ES-I3 (cell line): ENCODE measurements around the gene KIF4A.

ENCODE experiments used
- H3K36me3 ChIP-seq: 2 replicates; pipeline ENCODE4 v1.6.1; 2013; ENCODE audit warnings: mild to moderate bottlenecking, low read length, control low read depth, moderate library complexity; ENCODE audit not compliant: insufficient read depth
- H3K4me1 ChIP-seq: 2 replicates; pipeline ENCODE4 v1.6.1; 2013; ENCODE audit warnings: mild to moderate bottlenecking, control low read depth, low read length; ENCODE audit not compliant: insufficient read depth
- H3K9ac ChIP-seq: 2 replicates; pipeline ENCODE4 v1.6.1; 2013; ENCODE audit warnings: low read depth, mild to moderate bottlenecking, low read length, moderate library complexity
- H3K9me3 ChIP-seq: 2 replicates; pipeline ENCODE4 v1.6.1; 2013; ENCODE audit warnings: mild to moderate bottlenecking, low read length, moderate library complexity; ENCODE audit not compliant: control insufficient read depth, insufficient read depth

KIF4A gene

DNA sequence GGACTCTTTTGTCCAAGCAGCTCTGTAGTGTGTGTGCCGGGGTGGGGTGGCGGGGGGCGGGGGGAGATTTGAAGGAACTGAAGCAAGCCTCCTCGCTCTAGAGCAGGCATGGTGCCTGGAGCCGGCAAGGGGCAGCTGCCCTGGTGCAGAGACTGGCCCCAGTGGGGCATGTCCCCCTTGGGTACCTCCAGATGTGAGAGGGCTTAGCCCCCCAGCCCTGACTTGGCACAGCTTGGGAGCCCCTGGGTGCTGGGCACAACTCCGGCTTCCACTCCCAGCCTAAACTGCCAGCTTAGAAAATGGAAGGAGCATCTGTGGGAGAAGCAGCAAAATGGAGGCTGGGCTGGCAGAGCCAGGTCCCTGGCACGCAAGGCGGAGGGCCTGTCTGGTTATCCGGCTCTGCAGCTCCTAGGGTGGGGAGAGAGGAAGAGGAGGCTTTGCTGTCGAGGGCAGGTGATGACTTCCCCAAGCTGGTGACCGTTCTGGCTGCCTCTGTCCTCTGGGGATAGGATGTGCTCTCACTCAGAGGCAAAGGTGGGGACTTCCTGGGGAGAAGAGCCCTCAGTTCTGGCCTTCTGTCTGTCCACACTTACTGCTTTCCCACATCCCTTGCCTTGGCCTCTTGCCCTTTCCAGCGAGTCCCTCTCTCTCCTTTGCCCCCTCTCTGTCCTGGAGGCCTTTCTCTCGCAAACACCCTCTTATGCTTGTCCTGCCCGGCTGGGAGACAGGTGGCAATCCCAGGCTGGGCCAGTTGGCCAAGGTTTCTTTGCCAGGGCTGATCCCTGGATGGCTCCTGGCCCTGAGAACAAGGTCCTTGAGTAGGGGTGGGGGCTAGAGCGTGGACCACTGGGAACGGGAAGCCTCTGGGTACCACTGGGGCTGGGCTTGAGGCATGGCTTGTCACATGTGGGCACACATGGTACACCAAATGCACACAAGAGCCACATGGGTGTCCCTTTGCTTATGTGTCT, 156.8 kb downstream of the KIF4A start:
- Histone ChIP-seq H3K9me3 (no peaks in the 10 kb centered on the region), H3K36me3 (no peaks in the 10 kb centered on the region), H3K9ac (no peak overlapping the region), H3K4me1 (peaks cover 2% of the 10 kb centered on the region; the same call in 1 of the 2 replicates)

GRCh38 chrX:70449457-70449966, 159.6 kb downstream of the KIF4A start:
- Histone ChIP-seq H3K9ac (no peak overlapping the region), H3K36me3 (no peaks in the 10 kb centered on the region), H3K9me3 (no peaks in the 10 kb centered on the region), H3K4me1 (peaks cover 12% of the 10 kb centered on the region)

DNA sequence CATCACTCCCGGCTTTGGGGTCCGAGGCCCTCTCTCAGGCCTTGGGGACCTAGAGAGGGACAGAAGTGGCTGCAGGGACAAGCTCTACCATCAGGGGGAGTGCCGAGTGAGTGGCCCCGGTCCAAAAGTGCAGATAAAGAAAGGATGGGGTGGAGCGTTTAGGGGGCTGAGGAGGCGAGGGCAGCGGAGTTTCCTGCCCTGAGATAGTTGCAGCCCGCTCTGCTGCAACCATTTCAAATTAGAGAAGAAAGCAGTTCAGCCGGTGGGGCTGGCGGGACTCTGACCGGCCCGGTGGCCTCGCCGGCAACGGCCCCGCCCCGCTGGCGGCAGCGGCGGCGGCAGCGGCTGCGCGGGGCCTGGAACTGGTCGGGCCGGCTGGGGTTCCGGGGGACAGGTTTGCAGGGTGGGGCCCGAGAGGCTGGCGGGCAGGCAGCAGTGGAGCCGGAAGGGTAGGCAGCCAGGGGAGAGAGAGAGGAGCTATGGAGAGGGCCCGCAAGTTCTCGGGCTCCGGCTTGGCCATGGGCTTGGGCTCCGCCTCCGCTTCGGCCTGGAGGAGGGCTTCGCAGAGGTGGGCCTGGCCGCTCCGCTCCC, 162.3 kb downstream of the KIF4A start:
- H3K4me1 ChIP-seq = peaks cover 24% of the 10 kb centered on the region
- peak overlapping the region; percentile 78 for H3K9ac ChIP-seq
- no peaks in the 10 kb centered on the region for H3K36me3 ChIP-seq
- no peaks in the 10 kb centered on the region for H3K9me3 ChIP-seq

GRCh38 chrX:70453024-70453618, 163.2 kb downstream of the KIF4A start:
- H3K36me3 ChIP-seq = no peaks in the 10 kb centered on the region
- H3K9ac ChIP-seq = peak overlapping the region; percentile 78
- peaks cover 25% of the 10 kb centered on the region for H3K4me1 ChIP-seq
- no peaks in the 10 kb centered on the region for H3K9me3 ChIP-seq

DNA sequence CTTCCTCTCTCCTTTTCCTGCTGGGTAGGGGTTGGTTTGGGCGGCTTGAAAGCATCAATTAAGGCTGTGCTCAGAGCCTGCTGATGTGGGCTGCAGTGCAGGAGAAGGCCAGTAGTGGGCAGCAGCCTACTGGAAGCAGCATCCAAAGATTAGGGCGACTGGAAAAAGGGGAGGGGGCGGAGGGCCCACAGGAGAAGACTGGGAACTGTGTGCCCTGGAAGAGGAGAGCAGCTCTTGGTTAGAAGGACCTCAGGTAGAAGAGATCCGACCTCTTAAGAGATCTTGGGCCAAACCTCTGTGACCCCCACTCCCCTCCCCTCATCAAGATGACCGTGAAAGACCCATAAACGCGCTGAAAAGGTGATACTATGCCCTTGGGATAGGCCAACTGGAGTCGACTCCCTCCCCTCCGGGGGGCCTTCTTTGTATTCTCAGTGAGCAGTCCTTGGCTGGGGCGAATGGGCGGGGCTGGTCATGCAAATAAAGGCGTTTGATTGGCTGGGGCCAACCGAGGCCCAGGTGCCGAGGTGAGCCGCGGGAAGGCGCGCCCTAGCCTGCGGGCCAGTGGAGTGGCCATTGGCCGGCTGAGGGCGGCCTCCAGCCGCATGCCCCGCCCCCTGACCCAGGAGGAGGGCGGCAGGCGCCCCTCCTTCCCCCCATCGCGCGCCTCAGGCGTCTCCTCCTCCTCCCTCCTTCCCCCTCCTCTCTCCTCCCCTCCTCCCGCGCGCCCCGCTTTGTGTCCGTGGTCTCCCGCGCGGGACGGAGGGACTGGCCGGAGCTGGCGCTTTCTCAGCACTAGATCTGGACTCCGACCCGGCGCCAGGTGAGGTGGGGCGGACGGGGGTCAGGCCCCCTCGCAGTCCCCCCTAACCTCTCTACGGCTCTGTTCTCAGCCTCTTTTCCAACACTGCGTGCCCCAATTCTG, 164.8 kb downstream of the KIF4A start:
- H3K9ac ChIP-seq = peak overlapping the region; percentile 97
- H3K9me3 ChIP-seq = no peaks in the 10 kb centered on the region
- H3K4me1 ChIP-seq = peaks cover 25% of the 10 kb centered on the region
- H3K36me3 ChIP-seq = 0 out of 2 replicates have a peak, but pooled peaks cover 5% of the 10 kb centered on the region

DNA sequence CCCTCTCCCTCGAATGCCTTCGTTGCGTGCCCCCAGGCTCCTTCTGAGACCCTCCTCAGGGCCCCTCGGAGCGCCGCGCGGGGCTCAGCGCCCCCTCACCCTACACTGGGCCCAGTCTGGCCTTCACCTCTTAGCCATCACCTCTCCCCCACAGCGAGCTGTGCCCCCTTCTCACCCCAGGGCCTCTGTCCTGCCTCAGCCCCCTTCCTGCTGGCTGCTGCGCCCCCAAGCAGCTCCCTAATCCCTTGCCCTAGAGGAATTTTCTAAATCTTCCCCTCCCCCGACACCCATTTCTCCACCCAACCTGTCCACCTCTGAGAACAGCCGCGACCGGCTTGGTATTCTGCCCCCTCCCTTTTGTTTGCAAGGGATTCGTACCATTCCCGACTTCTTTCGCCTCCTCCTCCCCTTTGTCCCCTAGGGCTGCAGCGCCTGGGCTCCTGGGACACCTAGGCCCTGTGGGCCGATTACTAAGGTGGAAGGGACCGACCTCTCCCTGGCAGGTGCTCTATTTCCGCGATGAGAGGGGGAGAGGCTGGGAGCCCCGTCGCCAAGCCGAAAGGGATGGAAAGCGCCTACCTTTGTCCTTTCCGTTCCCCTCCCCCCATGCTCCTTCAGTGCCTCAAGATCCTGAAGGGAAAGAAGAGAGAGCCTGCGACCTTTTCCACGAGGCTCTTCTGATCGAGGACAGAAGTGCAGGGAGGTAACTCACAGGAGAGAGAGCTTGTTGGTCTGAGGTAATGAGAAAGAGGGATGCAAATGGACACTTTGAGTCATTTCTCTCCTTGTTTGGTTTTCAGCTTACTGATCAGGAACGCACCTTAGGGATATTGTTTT, 165.7 kb downstream of the KIF4A start:
- peaks cover 25% of the 10 kb centered on the region for H3K4me1 ChIP-seq
- no peaks in the 10 kb centered on the region for H3K9me3 ChIP-seq
- peaks cover 9% of the 10 kb centered on the region; the same call in 1 of the 2 replicates for H3K36me3 ChIP-seq
- peak overlapping the region; percentile 97 for H3K9ac ChIP-seq

GRCh38 chrX:70456256-70456655, 166.4 kb downstream of the KIF4A start:
- H3K36me3 ChIP-seq = peaks cover 12% of the 10 kb centered on the region; the same call in 1 of the 2 replicates
- H3K4me1 ChIP-seq = peaks cover 25% of the 10 kb centered on the region
- peak overlapping the region; percentile 97 for H3K9ac ChIP-seq
- no peaks in the 10 kb centered on the region for H3K9me3 ChIP-seq

- Histone ChIP-seq H3K36me3 (peaks cover 12% of the 10 kb centered on the region; the same call in 1 of the 2 replicates), H3K4me1 (peaks cover 12% of the 10 kb centered on the region), H3K9me3 (no peaks in the 10 kb centered on the region), H3K9ac (no peak overlapping the region)
Observed at GRCh38 chrX:70461026-70461425, 171.1 kb downstream of the KIF4A start.

DNA sequence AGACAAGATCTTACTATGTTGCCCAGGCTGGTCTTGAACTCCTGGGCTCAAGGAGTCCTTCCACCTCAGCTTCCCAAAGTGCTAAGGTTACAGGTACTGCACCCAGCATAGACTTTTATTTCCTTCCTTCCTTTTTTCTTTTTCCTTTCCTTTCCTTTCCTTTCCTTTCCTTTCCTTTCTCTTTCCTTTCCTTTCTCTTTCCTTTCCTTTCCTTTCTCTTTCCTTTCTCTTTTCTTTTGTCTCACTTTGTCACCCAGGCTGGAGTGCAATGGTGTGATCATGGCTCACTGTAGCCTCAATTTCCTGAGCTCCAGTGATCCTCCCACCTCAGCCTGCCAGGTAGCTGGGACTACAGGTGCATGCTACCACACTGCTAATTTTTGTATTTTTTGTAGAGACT, 174.1 kb downstream of the KIF4A start:
- no peaks in the 10 kb centered on the region for H3K4me1 ChIP-seq
- no peaks in the 10 kb centered on the region for H3K9me3 ChIP-seq
- peaks cover 10% of the 10 kb centered on the region; the same call in 1 of the 2 replicates for H3K36me3 ChIP-seq
- H3K9ac ChIP-seq = no peak overlapping the region

DNA sequence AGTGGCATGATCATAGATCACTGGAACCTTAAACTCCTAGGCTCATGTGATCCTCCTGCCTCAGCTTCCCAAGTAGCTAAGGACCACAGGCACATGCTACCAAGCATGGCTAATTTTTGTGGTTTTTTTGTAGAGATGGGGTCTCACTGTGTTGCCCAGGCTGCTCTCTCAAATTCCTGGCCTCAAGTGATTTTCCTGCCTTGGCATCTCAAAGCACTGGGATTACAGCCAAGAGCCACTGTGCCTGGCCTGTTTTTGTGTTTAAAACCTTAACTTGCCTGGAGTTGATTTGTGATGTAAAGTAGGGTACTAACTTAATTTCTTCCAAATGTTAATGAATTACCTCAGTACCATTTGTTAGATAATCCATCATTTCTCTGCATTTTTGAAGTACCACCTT, 177.1 kb downstream of the KIF4A start:
- no peaks in the 10 kb centered on the region; the same call in 1 of the 2 replicates for H3K36me3 ChIP-seq
- H3K9ac ChIP-seq = no peak overlapping the region
- no peaks in the 10 kb centered on the region for H3K9me3 ChIP-seq
- peaks cover 2% of the 10 kb centered on the region; the same call in 1 of the 2 replicates for H3K4me1 ChIP-seq

- Histone ChIP-seq H3K4me1 (peaks cover 11% of the 10 kb centered on the region), H3K9me3 (no peaks in the 10 kb centered on the region), H3K9ac (no peak overlapping the region), H3K36me3 (no peaks in the 10 kb centered on the region; the same call in 1 of the 2 replicates)
Observed at GRCh38 chrX:70468709-70469108, 178.8 kb downstream of the KIF4A start.
